IgD-negative memory B cell (primary cell): Measurements from ENCODE around the gene WWOX. TPM values are rescaled to one million over a fixed set of nuclear protein-coding genes. Genes with fewer than 3 reads are reported as not detected.

Experiments
- H3K27ac Mint-ChIP-seq, 3 donors: one replicate each; pipeline ENCODE4 v1.8.0; 2020 to 2022; ENCODE audit warnings: mild to moderate bottlenecking in 3 of 3, mixed read lengths in 3 of 3, moderate library complexity in 1 of 3
- H3K27me3 Mint-ChIP-seq: one replicate; pipeline ENCODE4 v1.8.0; 2021; ENCODE audit warnings: mixed read lengths
- H3K36me3 Mint-ChIP-seq: one replicate; pipeline ENCODE4 v1.8.0; 2020; ENCODE audit warnings: mild to moderate bottlenecking, mixed read lengths
- H3K4me1 Mint-ChIP-seq, 3 donors: one replicate each; pipeline ENCODE4 v1.8.0; 2020 to 2022; ENCODE audit warnings: mixed read lengths in 3 of 3, mild to moderate bottlenecking in 1 of 3
- H3K4me3 Mint-ChIP-seq, 4 donors: one replicate each; pipeline ENCODE4 v1.8.0; 2020 to 2022; ENCODE audit warnings: mild to moderate bottlenecking in 4 of 4, mixed read lengths in 4 of 4, moderate library complexity in 3 of 4
- H3K9me3 Mint-ChIP-seq, 3 donors: one replicate each; pipeline ENCODE4 v1.8.0; 2020 to 2021; ENCODE audit warnings: mixed read lengths in 3 of 3, mild to moderate bottlenecking in 1 of 3
- polyA plus RNA-seq: library from polyadenylated mRNA; unstranded; fragments of 300-500 nt; fragmentation: Illumina TruSeq; gene quantifications from one replicate; pipeline ENCODE4 v1.2.3, GENCODE V29; 2021

Gene WWOX
- polyA plus RNA-seq, 1 donor from 2014 or later: 12.2 TPM

GRCh38 chr16:78903843-78904242 is 804.4 kb downstream of the WWOX start:
- no peak overlapping the region for H3K4me3 Mint-ChIP-seq

DNA sequence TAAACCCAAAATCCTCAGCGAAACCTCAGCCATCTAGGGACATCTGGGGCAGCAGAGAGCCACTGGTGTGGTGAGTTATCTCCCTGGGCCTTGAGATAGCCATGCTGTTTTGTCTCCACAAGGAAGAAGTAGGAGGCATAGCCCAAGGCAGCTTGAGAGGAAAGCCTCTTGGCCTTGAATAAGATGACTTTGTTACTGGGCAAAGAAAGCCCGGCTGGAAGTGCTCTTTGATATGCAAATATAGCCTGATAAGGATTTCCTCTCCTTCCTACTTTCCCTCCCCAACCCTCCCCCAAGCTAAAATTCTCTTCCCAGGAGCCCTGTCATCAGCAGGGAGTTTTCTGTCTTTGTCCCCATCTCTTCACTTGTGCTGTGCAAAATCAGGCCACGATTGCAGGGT is 806.7 kb downstream of the WWOX start:
- H3K4me3 Mint-ChIP-seq: no peak overlapping the region
- no peaks in the 10 kb centered on the region for H3K36me3 Mint-ChIP-seq
- no peaks in the 10 kb centered on the region for H3K27me3 Mint-ChIP-seq
- peaks cover 5 to 15% (median 13%) of the 10 kb centered on the region in 3 donors for H3K9me3 Mint-ChIP-seq
- no peaks in the 10 kb centered on the region for H3K4me1 Mint-ChIP-seq
- H3K27ac Mint-ChIP-seq: no peak overlapping the region

More at GRCh38 chr16:78903843-78904242, 804.4 kb downstream of the WWOX start:
- Mint-ChIP-seq H3K36me3 (no peaks in the 10 kb centered on the region), H3K27ac (no peak overlapping the region), H3K27me3 (no peaks in the 10 kb centered on the region), H3K4me1 (no peaks in the 10 kb centered on the region), H3K9me3 (peaks cover 0 to 3% (median 0%) of the 10 kb centered on the region in 3 donors)

GRCh38 chr16:78909226-78909625 is 809.8 kb downstream of the WWOX start:
- peak overlapping the region in 1 of 4 donors; percentile 53 for H3K4me3 Mint-ChIP-seq
- no peaks in the 10 kb centered on the region for H3K27me3 Mint-ChIP-seq
- H3K27ac Mint-ChIP-seq: no peak overlapping the region
- H3K9me3 Mint-ChIP-seq: peaks cover 6 to 16% (median 15%) of the 10 kb centered on the region in 3 donors
- no peaks in the 10 kb centered on the region for H3K4me1 Mint-ChIP-seq
- peaks cover 5% of the 10 kb centered on the region for H3K36me3 Mint-ChIP-seq

DNA sequence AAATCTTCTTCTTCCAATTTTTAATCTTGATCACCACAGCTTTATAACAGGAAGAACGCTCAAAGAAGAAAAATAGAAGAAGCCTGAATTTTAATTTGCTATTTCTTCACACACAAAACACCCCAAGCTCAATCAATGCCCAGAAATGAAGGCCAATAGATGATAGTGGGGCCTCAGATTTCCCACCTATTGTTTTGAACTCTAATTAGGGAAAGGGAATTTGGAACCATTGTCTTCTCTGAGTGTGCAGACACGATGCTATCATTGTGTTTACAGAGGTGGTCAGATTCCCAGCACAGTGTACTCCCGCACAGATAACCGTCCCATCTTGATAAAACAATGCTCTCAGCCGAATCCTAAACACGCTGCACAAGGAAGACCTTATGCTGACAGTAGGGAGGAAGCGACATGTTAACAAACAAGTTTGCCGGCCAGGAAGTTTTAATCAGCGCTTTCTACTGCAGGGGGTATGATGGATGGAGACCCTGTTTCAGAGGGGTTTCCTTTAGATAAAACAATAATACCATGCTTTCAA is 816.4 kb downstream of the WWOX start:
- Mint-ChIP-seq H3K4me3 (no peak overlapping the region), H3K4me1 (no peaks in the 10 kb centered on the region), H3K36me3 (peaks cover 5% of the 10 kb centered on the region), H3K9me3 (peaks cover 7 to 15% (median 14%) of the 10 kb centered on the region in 3 donors), H3K27ac (no peak overlapping the region), H3K27me3 (no peaks in the 10 kb centered on the region)

DNA sequence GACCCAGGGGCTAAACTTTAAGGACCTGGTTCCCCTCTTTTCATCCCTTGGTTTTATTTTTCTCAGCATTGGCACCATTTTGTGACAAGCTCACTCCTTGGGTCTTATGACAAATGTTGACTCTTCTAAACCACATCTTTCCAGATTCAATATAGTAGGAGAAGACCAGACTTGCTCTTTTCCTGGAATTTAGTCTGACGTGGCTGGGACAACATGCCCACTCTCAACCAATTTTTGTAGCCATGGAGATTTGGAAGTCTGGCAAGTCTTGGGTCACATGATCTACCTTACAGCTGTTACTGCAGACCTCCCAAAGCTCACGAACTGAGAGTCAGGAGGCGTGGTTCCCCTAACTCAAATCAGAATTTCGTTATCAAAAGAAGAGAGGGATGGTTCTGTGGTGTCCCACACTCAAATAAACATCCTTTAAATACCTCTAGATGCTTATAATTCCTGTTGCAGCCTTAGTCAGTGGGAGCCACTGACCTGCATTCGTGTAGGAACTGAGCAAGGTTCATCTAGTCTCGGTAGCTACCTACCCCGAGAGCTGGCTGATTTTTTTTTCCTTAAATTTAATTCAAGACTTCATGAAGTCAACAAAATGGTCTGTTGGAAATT is 817.6 kb downstream of the WWOX start:
- H3K36me3 Mint-ChIP-seq: peaks cover 5% of the 10 kb centered on the region

DNA sequence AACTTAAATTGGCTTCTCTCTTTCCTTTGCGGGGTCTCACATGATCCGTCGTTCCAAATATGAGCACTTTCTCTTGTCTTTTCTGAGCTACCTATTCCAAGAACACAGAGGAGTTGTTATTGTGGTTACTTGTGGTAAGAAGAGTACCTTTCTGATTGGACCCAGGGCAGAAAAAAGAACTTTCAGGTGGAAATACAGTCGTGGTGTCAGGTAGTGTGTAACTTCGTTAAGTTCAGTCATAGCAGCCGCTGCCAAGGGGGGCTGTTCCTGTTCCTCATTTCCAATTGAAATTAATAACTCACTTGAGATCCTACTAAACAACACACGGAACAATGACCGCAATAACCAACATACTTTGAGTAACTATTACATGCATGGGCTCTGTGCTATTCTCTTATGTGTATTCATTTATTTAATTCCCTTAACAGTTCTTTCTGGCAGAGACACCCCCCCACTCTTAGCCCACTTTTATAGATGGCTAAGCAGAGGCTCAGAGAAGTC is 819.4 kb downstream of the WWOX start:
- H3K27ac Mint-ChIP-seq: no peak overlapping the region
- H3K36me3 Mint-ChIP-seq: no peaks in the 10 kb centered on the region
- no peak overlapping the region for H3K4me3 Mint-ChIP-seq
- H3K27me3 Mint-ChIP-seq: no peaks in the 10 kb centered on the region
- peaks cover 7 to 27% (median 26%) of the 10 kb centered on the region in 3 donors for H3K9me3 Mint-ChIP-seq
- H3K4me1 Mint-ChIP-seq: no peaks in the 10 kb centered on the region

More for the DNA sequence above, 817.6 kb downstream of the WWOX start:
- Mint-ChIP-seq H3K9me3 (peaks cover 5 to 23% (median 22%) of the 10 kb centered on the region in 3 donors), H3K27ac (no peak overlapping the region), H3K27me3 (no peaks in the 10 kb centered on the region), H3K4me3 (no peak overlapping the region), H3K4me1 (no peaks in the 10 kb centered on the region)

DNA sequence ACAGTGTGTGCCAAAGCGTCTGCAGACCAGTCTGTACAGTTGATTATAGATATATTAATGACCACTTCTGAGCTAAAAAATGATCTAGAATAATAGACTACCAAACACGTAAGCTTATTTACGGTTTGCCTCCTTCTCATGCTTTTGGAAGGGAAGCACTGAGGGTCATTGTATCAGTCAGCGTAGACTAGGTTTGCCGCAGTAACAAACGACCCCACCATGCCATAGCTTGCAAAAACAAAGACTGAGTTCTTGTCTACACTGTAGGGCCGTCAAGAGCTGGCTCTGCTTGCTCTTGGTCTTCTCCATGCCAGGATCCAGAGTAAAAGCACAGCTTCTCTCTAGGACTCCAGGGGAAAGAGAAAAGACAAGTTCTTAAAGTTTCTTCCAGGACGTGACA is 820.4 kb downstream of the WWOX start:
- H3K9me3 Mint-ChIP-seq: peaks cover 7 to 27% (median 24%) of the 10 kb centered on the region in 3 donors
- H3K36me3 Mint-ChIP-seq: no peaks in the 10 kb centered on the region
- no peak overlapping the region for H3K27ac Mint-ChIP-seq
- no peaks in the 10 kb centered on the region for H3K4me1 Mint-ChIP-seq
- peaks cover 3% of the 10 kb centered on the region for H3K27me3 Mint-ChIP-seq
- no peak overlapping the region for H3K4me3 Mint-ChIP-seq

DNA sequence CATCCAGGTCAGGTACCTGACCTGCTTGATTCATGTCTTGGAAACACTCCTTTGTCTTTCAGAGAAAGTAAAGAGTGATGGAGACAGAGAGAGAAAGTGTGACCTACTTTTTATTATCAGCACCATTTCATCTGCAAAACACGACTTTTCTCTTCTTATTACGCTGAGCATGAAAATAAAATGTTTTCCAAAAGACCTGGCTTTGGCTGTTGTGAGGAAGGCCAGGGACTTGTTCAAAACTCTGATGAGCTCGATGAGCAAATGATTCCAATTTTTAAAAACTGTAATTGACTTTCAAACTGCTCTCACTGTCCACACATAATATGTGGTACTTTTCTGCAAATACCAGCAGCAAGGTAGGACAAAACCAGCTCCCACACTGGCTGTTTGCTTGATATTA is 821.2 kb downstream of the WWOX start:
- no peak overlapping the region for H3K27ac Mint-ChIP-seq
- peaks cover 3% of the 10 kb centered on the region for H3K27me3 Mint-ChIP-seq
- peaks cover 5 to 27% (median 22%) of the 10 kb centered on the region in 3 donors for H3K9me3 Mint-ChIP-seq
- H3K36me3 Mint-ChIP-seq: no peaks in the 10 kb centered on the region
- H3K4me3 Mint-ChIP-seq: no peak overlapping the region
- peaks cover 0 to 2% (median 0%) of the 10 kb centered on the region in 3 donors for H3K4me1 Mint-ChIP-seq

DNA sequence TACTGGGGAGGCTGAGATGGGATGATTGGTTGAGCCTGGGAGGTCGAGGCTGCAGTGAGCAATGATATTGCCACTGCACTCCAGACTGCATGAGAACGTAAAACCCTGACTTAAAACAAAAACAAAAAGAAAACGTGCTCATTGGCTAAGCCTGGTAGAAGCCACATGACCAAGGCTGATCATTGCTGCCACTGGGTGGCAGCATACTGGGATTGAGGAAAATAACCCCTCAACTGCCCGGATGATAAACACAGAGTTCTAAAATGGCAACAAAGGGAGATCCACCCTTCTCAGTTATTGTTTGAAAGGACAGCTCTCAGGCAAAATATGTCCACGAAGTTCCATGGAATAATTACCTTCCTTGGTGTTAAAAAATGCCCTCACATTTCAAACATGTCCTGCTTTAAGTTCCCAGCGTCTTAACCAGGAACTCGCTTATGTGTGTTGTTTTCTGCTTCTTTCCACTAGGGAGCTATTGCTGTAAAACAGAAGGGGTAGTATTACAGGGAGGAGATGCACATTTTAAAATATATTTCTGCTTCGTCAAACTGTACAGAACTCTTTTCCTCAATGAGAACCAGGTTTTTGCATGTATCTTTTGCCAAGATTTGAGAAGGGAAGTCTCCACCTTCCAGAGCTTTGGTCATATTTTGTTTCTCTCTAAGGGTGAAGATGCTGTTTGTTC is 825.8 kb downstream of the WWOX start:
- H3K4me1 Mint-ChIP-seq: peaks cover 0 to 2% (median 0%) of the 10 kb centered on the region in 3 donors
- H3K9me3 Mint-ChIP-seq: peaks cover 5 to 21% (median 18%) of the 10 kb centered on the region in 3 donors
- no peak overlapping the region for H3K4me3 Mint-ChIP-seq
- no peaks in the 10 kb centered on the region for H3K36me3 Mint-ChIP-seq
- peaks cover 3% of the 10 kb centered on the region for H3K27me3 Mint-ChIP-seq
- H3K27ac Mint-ChIP-seq: no peak overlapping the region

DNA sequence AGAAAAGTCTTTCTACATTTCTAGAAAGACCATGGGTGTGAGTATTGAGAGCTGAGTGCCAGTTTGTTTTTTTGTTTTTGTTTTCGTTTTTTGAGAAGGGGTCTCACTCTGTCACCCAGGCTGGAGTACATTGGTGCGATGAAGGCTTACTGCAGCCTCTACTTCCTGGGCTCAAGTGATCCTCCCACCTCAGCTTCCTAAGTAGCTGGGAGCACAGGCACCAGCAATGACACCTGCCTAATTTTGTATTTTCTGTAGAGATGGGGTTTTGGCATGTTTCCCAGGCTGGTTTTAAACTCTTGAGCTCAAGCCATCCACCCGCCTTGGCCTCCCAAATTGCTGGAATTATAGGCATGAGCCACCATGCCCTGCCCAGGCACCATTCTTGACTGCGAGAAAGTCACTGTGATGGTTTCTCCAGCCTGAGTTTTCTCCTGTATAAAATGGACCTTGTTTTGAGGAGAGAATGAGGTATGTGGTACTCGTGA is 827.3 kb downstream of the WWOX start:
- Mint-ChIP-seq H3K4me3 (no peak overlapping the region), H3K27ac (no peak overlapping the region), H3K4me1 (peaks cover 0 to 2% (median 0%) of the 10 kb centered on the region in 3 donors), H3K36me3 (no peaks in the 10 kb centered on the region), H3K9me3 (peaks cover 2 to 8% (median 6%) of the 10 kb centered on the region in 3 donors), H3K27me3 (peaks cover 3% of the 10 kb centered on the region)

- H3K4me1 Mint-ChIP-seq: peaks cover 0 to 2% (median 0%) of the 10 kb centered on the region in 3 donors
- H3K27ac Mint-ChIP-seq: no peak overlapping the region
- H3K27me3 Mint-ChIP-seq: peaks cover 3% of the 10 kb centered on the region
- no peaks in the 10 kb centered on the region for H3K36me3 Mint-ChIP-seq
- no peak overlapping the region for H3K4me3 Mint-ChIP-seq
- H3K9me3 Mint-ChIP-seq: peaks cover 0 to 4% (median 2%) of the 10 kb centered on the region in 3 donors
These were observed 828.3 kb downstream of the WWOX start for GRCh38 chr16:78927766-78928165.

GRCh38 chr16:78929841-78930240 is 830.4 kb downstream of the WWOX start:
- H3K27me3 Mint-ChIP-seq: no peaks in the 10 kb centered on the region
- H3K4me1 Mint-ChIP-seq: peaks cover 0 to 2% (median 1%) of the 10 kb centered on the region in 3 donors
- H3K27ac Mint-ChIP-seq: no peak overlapping the region
- no peak overlapping the region for H3K4me3 Mint-ChIP-seq
- H3K9me3 Mint-ChIP-seq: no peaks in the 10 kb centered on the region
- H3K36me3 Mint-ChIP-seq: no peaks in the 10 kb centered on the region

DNA sequence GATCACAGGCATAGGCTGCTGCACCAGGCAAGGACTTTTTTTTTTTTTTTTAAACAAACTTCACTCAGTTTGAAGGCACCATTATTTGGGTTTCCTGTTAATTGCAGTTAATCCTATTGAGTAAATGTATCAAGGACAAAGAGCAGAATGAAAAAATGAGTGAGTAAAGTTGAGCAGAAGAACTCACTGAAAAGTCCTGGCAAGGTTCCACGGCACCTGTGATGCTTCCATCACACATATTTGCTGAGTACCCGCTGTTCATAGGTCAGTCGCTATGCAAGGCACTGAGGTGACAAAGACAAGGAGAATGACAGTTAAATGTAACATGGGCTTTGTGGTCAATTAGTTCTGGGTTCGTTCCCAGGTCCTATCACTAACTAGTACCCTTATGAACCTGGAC is 831.1 kb downstream of the WWOX start:
- H3K27me3 Mint-ChIP-seq: no peaks in the 10 kb centered on the region
- H3K36me3 Mint-ChIP-seq: no peaks in the 10 kb centered on the region
- H3K4me1 Mint-ChIP-seq: peaks cover 0 to 1% (median 0%) of the 10 kb centered on the region in 3 donors
- H3K4me3 Mint-ChIP-seq: no peak overlapping the region
- peaks cover 0 to 2% (median 0%) of the 10 kb centered on the region in 3 donors for H3K9me3 Mint-ChIP-seq
- H3K27ac Mint-ChIP-seq: no peak overlapping the region

GRCh38 chr16:78931267-78931666 is 831.8 kb downstream of the WWOX start:
- H3K27me3 Mint-ChIP-seq: no peaks in the 10 kb centered on the region
- peaks cover 2% of the 10 kb centered on the region for H3K36me3 Mint-ChIP-seq
- no peak overlapping the region for H3K27ac Mint-ChIP-seq
- peaks cover 0 to 1% (median 0%) of the 10 kb centered on the region in 3 donors for H3K4me1 Mint-ChIP-seq
- no peak overlapping the region for H3K4me3 Mint-ChIP-seq
- peaks cover 0 to 2% (median 0%) of the 10 kb centered on the region in 3 donors for H3K9me3 Mint-ChIP-seq

DNA sequence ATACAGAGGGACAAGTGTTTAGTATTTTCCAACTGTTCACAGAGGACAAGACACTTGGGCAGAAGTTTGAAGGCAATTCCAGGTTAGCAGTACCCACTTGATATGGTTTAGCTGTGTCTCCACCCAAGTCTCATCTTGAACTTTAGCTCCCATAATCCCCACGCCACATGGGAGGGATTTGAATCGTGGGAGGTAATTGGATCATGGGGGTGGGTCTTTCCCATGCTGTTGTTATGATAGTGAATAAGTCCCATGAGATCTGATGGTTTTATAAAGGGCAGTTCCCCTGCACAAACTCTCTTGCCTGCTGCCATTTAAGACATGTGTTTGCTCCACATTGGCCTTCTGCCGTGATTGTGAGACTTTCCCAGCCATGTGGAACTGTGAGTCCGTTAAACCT is 832.2 kb downstream of the WWOX start:
- H3K36me3 Mint-ChIP-seq: peaks cover 2% of the 10 kb centered on the region
- H3K9me3 Mint-ChIP-seq: peaks cover 0 to 2% (median 0%) of the 10 kb centered on the region in 3 donors
- H3K4me1 Mint-ChIP-seq: peaks cover 0 to 1% (median 0%) of the 10 kb centered on the region in 3 donors

More for the DNA sequence above, 832.2 kb downstream of the WWOX start:
- H3K27me3 Mint-ChIP-seq: no peaks in the 10 kb centered on the region
- no peak overlapping the region for H3K27ac Mint-ChIP-seq
- peak overlapping the region in 1 of 4 donors; percentile 29 for H3K4me3 Mint-ChIP-seq
